ENCODE data around the gene TNFRSF25.

TNFRSF25 gene

DNA sequence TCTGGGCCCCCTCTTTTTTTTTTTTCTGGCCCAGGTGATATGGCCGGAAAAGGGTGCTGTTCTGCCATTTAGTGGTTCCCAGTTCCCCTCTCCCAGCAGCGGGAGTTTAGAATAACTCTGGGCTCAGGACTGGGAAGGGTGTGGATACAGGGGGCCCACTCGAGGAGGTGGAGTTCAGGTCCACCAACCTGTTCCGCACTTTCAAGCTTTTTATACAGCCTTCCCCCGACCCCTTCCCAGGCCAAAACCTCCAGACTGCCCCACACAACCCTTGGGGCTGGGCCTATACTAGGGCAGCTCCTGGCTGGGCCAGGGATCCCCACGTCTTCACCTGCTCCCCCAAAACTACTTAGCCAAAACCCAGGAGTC, 25.1 kb upstream of the TNFRSF25 start:
- no peak for DNase-seq
- H3K36me3 Mint-ChIP-seq (ENCODE audit: low read depth): no peaks in the 10 kb centered on the region
- no peaks in the 10 kb centered on the region for H3K9me3 Mint-ChIP-seq
- peak overlapping the region; percentile 83 for H3K4me3 Mint-ChIP-seq
- peaks cover 39% of the 10 kb centered on the region for H3K4me1 Mint-ChIP-seq
- TF ChIP-seq, protein P1, sequence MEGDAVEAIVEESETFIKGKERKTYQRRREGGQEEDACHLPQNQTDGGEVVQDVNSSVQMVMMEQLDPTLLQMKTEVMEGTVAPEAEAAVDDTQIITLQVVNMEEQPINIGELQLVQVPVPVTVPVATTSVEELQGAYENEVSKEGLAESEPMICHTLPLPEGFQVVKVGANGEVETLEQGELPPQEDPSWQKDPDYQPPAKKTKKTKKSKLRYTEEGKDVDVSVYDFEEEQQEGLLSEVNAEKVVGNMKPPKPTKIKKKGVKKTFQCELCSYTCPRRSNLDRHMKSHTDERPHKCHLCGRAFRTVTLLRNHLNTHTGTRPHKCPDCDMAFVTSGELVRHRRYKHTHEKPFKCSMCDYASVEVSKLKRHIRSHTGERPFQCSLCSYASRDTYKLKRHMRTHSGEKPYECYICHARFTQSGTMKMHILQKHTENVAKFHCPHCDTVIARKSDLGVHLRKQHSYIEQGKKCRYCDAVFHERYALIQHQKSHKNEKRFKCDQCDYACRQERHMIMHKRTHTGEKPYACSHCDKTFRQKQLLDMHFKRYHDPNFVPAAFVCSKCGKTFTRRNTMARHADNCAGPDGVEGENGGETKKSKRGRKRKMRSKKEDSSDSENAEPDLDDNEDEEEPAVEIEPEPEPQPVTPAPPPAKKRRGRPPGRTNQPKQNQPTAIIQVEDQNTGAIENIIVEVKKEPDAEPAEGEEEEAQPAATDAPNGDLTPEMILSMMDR (IDR thresholded peaks at IDR 0.05): no peak
- H3K27ac Mint-ChIP-seq: no peak overlapping the region
- H3K27me3 Mint-ChIP-seq (ENCODE audit: low read depth, poor library complexity): peaks cover 24% of the 10 kb centered on the region

- peak; percentile 80 for DNase-seq
- no peaks in the 10 kb centered on the region for H3K9me3 Mint-ChIP-seq
- H3K36me3 Mint-ChIP-seq (ENCODE audit: low read depth): no peaks in the 10 kb centered on the region
- TF ChIP-seq, protein P1 (IDR thresholded peaks at IDR 0.05): peak; percentile 42
- H3K4me3 Mint-ChIP-seq: peak overlapping the region; percentile 83
- H3K27ac Mint-ChIP-seq: no peak overlapping the region
- peaks cover 37% of the 10 kb centered on the region for H3K4me1 Mint-ChIP-seq
- peaks cover 19% of the 10 kb centered on the region for H3K27me3 Mint-ChIP-seq (ENCODE audit: low read depth, poor library complexity)
Measured at GRCh38 chr1:6490181-6491080, 24.5 kb upstream of the TNFRSF25 start.

DNA sequence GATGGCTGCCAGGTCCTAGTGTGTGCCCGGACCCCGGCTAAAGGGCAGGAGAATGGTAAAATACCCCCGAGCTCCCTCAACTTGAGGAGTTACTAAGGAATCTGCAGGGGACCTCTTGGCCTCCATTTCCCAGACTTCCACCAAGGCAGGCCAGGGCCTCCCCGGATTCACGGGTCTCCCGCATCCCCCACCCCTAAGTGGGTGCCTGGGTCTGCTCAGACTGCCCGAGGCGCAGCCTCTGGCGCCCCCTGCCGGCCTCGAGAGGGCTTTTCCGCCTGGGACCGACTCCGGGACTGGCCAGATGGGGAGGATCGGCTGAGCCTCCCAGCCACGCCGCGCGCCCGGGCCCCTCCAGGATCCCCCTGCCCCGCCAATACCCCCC, 23.8 kb upstream of the TNFRSF25 start:
- Mint-ChIP-seq H3K4me1 (peaks cover 37% of the 10 kb centered on the region), H3K27ac (no peak overlapping the region), H3K36me3 (ENCODE audit: low read depth) (no peaks in the 10 kb centered on the region), H3K4me3 (peak overlapping the region; percentile 83), H3K27me3 (ENCODE audit: low read depth, poor library complexity) (peaks cover 18% of the 10 kb centered on the region), H3K9me3 (no peaks in the 10 kb centered on the region)
- TF ChIP-seq, protein P1 (IDR thresholded peaks at IDR 0.05): peak; percentile 96
- DNase-seq: peak; percentile 84

DNA sequence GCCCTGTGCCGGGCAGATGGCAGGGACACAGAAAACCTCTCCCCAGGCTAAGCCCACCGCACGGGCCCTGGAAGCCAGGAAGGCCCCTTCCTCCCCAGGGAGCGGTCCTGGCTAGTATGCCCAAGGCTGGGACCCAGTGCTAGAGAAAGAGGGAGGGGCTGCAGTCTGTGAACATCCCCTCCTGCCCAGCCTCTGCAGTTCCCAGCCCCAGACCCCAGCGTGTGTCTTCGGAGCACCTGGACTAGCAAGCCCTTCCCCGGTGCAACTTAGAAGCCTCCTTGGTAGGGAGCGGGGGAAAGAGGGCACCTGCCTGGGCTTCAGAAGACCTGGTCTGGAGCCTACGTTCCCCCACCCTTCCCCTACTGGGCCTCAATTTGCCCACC, 23.4 kb upstream of the TNFRSF25 start:
- TF ChIP-seq, protein P1 (IDR thresholded peaks at IDR 0.05): no peak
- Mint-ChIP-seq H3K36me3 (ENCODE audit: low read depth) (no peaks in the 10 kb centered on the region), H3K27me3 (ENCODE audit: low read depth, poor library complexity) (peaks cover 22% of the 10 kb centered on the region), H3K27ac (no peak overlapping the region), H3K4me3 (peak overlapping the region; percentile 83), H3K9me3 (no peaks in the 10 kb centered on the region), H3K4me1 (peaks cover 41% of the 10 kb centered on the region)
- DNase-seq: no peak

DNA sequence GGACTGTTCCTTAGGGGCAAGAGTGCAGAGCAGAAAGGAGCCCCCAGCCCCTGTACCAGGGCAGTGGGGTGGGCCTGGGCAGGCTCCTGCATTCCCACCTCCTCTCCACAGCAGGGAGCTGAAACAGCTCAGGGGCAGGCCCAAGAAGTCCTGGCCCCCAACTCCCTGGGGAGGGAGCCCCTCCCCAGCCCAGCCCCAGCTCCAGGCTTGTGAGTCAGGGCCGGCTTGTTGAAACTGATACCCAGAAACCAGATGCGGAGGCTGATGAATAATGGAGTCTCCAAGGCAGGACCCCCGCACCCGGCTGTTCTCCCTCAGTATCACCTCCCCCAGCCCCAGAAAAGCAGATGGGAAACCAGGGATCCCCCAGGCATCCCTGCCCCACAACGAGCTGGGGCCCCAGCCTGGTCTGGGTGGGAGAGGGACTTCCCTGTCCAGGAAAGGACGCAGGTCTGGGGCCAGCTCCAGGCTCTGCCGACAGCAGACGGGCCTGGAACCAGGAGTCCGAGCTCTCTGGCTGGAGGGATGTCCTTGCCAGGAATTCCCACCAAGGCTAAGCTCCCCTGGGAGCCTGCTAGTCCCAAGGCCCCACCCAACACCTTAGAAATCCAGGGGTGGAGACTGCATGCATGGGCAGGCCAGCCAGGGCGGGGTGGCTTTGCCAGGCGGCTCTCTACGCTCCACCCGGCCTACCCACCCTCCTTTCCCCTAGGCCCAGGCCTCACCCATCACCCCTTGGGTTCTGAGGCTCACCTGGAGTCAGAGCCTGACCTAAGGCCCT, 22.8 kb upstream of the TNFRSF25 start:
- Mint-ChIP-seq H3K4me3 (no peak overlapping the region), H3K36me3 (ENCODE audit: low read depth) (no peaks in the 10 kb centered on the region), H3K27me3 (ENCODE audit: low read depth, poor library complexity) (peaks cover 26% of the 10 kb centered on the region), H3K9me3 (no peaks in the 10 kb centered on the region), H3K27ac (no peak overlapping the region), H3K4me1 (peaks cover 41% of the 10 kb centered on the region)
- peak; percentile 33 for DNase-seq
- TF ChIP-seq, protein P1 (IDR thresholded peaks at IDR 0.05): no peak

Data from nephron progenitor cell (in vitro differentiated cells).